CD4-positive, alpha-beta T cell treated with Interleukin-21 for 1 hour (primary cell): Measurements from ENCODE around the gene CLDN7.

ENCODE experiments used
- DNase-seq: peaks from one replicate; pipeline ENCODE4 v3.0.0-alpha.2; 2020

Gene CLDN7

GRCh38 chr17:7235693-7236665 lies 26.3 kb downstream of the CLDN7 start:
- no peak for DNase-seq

- peak; percentile 96 for DNase-seq
These were observed 28.0 kb downstream of the CLDN7 start, which contains the start of gene DVL2 for GRCh38 chr17:7234083-7234951. DVL2 (minus strand) TSS chr17:7234517; CDS start chr17:7234262, 255 bp downstream.

- DNase-seq: no peak
These were observed 28.6 kb downstream of the CLDN7 start for GRCh38 chr17:7233701-7234082.

- no peak for DNase-seq
These were observed 30.2 kb downstream of the CLDN7 start for GRCh38 chr17:7232114-7232513.

- no peak for DNase-seq
These were observed 32.8 kb downstream of the CLDN7 start for GRCh38 chr17:7229504-7229903.

- DNase-seq: no peak
These were observed 33.4 kb downstream of the CLDN7 start for GRCh38 chr17:7228920-7229319.

GRCh38 chr17:7226721-7227710 lies 35.3 kb downstream of the CLDN7 start:
- no peak for DNase-seq

GRCh38 chr17:7225711-7226331 lies 36.5 kb downstream of the CLDN7 start:
- DNase-seq: no peak

GRCh38 chr17:7224661-7225111 lies 37.6 kb downstream of the CLDN7 start:
- no peak for DNase-seq

GRCh38 chr17:7224110-7224509 lies 38.2 kb downstream of the CLDN7 start:
- no peak for DNase-seq

- DNase-seq: no peak
These were observed 38.9 kb downstream of the CLDN7 start for GRCh38 chr17:7223375-7223774.

GRCh38 chr17:7222972-7223292 lies 39.3 kb downstream of the CLDN7 start:
- no peak for DNase-seq

- no peak for DNase-seq
These were observed 39.9 kb downstream of the CLDN7 start for GRCh38 chr17:7222093-7222971.

- no peak for DNase-seq
These were observed 40.8 kb downstream of the CLDN7 start for GRCh38 chr17:7221278-7222092.

GRCh38 chr17:7220593-7221277 lies 41.5 kb downstream of the CLDN7 start:
- peak; percentile 69 for DNase-seq

GRCh38 chr17:7219812-7220592 lies 42.3 kb downstream of the CLDN7 start, which contains the start of the genes ACADVL and DLG4:
ACADVL (plus strand) TSS chr17:7219938; CDS start chr17:7219985, 47 bp downstream.
DLG4 (minus strand) TSS chr17:7219836.
- peak; percentile 80 for DNase-seq

GRCh38 chr17:7219229-7219811 lies 43.0 kb downstream of the CLDN7 start:
- no peak for DNase-seq

GRCh38 chr17:7218758-7219157 lies 43.5 kb downstream of the CLDN7 start:
- no peak for DNase-seq
